ENCODE results near the gene TSPAN6. TPM values are rescaled to one million over a fixed set of nuclear protein-coding genes. Genes with fewer than 3 reads are reported as not detected.

The TSPAN6 gene, protein sequence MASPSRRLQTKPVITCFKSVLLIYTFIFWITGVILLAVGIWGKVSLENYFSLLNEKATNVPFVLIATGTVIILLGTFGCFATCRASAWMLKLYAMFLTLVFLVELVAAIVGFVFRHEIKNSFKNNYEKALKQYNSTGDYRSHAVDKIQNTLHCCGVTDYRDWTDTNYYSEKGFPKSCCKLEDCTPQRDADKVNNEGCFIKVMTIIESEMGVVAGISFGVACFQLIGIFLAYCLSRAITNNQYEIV
- total RNA-seq (1 to 10 TPM in 4 of 5 donors, under 1 TPM in 1; 0.91 to 2.1 (median 1.6) TPM), total RNA-seq (0.75 to 5.1 (median 2.6) reads per million in 29 experiments)
- 1.4 TPM for total RNA-seq (2013)

DNA sequence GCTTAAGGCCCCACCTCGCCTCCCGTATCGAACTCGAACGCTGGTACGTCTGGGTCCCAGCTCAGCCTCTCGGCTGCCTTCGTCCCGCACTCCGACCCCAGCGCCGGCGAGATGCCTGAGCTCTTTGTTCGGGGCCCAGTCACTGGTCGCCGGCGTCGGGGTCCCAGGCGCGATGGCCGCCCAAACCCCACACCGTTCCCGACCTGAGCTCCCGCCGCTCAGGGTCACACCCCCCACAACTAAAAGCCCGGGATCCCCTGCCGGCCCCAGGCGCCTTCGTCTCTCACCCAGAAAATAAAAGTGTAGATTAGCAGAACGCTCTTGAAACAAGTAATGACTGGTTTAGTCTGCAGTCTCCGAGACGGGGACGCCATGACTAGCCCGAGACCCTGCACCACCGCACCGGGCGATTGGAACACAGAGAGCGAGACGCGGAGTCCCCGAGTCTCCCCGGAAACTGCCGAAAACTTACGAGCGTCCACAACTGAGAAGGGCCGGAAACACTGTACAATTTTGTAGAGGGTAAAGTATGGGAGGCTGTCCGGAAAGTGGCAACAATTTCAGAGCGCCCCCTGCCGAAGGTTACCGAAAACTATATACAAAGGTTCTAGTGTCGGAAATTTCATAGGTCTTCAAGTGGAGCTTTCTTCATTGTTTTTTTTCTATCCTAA is at the start of gene TSPAN6:
TSPAN6 (minus strand) TSS at position 486 of the 671 bp plus-strand sequence; CDS start at position 374, 112 bp downstream.
- Histone ChIP-seq H3K27ac (ENCODE audit: low read length) (no peak within 1 kb of the TSS), H3K36me3 (ENCODE audit: control insufficient read depth in 2 of 2, extremely low read depth in 1 of 2, insufficient read depth in 1 of 2, low read length in 1 of 2) (no peaks in the 10 kb centered on the region), H3K27me3 (replicated peaks in 1 of 2; ENCODE audit: control insufficient read depth in 2 of 2, extremely low read depth in 1 of 2, insufficient read depth in 2 of 2, low read length in 1 of 2) (peaks cover 4 to 7% of the 10 kb centered on the region in 2 experiments), H3K9me3 (no peaks in the 10 kb centered on the region), H3K4me3 (ENCODE audit: control insufficient read depth in 1 of 2, extremely low read depth in 1 of 2, low read length in 1 of 2) (peak within 1 kb of the TSS; percentile 26 to 51), H3K4me1 (ENCODE audit: control insufficient read depth in 1 of 2, extremely low read depth in 1 of 2, insufficient read depth in 2 of 2, low read length in 2 of 2) (peaks cover 0 to 3% of the 10 kb centered on the region in 2 experiments)
- Mint-ChIP-seq H3K36me3 (no peaks in the 10 kb centered on the region), H3K4me3 (peak within 1 kb of the TSS; percentile 86 to 95 (median 90)), H3K9me3 (no peaks in the 10 kb centered on the region), H3K27me3 (peaks cover 17 to 22% of the 10 kb centered on the region in 2 donors), H3K4me1 (peaks cover 10 to 22% (median 12%) of the 10 kb centered on the region in 3 donors), H3K27ac (peak within 1 kb of the TSS; percentile 84 to 94)
- ChIA-PET POLR2A (interaction anchor here in 1 of 2 donors (0.6 kb wide), 1 partner anchor 693 kb away, joined by 3 read pairs; no protein-coding TSS in a partner anchor), CTCF (interaction anchor here (0.5 to 1.1 kb wide), 5 partner anchors 12 to 124 kb away, joined by 3 to 6 read pairs (median 4); no protein-coding TSS in a partner anchor)
- peak; percentile 98 to 100 (median 98) for ATAC-seq (replicated peaks in 1 of 4)
- DNase-seq: peak; percentile 52 to 81 (median 68)
- 32% methylated on average over 13 of the region's 51 CpGs for WGBS (ENCODE audit: insufficient coverage)

- Mint-ChIP-seq H3K9me3 (no peaks in the 10 kb centered on the region), H3K36me3 (no peaks in the 10 kb centered on the region), H3K27ac (no peak overlapping the region), H3K4me1 (peaks cover 0 to 13% (median 2%) of the 10 kb centered on the region in 3 donors), H3K4me3 (no peak overlapping the region), H3K27me3 (peaks cover 0 to 11% of the 10 kb centered on the region in 2 donors)
- peaks cover 0 to 2% of the 10 kb centered on the region in 2 experiments for H3K27me3 ChIP-seq (replicated peaks in 1 of 2; ENCODE audit: control insufficient read depth in 2 of 2, extremely low read depth in 1 of 2, insufficient read depth in 2 of 2, low read length in 1 of 2)
- ChIA-PET CTCF (interaction anchor here (1.6 to 3.8 kb wide), 2 partner anchors 82 kb away, joined by 7 to 15 read pairs; no protein-coding TSS in a partner anchor), POLR2A (no interaction called here)
- no peak for DNase-seq
- H3K9me3 ChIP-seq: no peaks in the 10 kb centered on the region
- no peak overlapping the region for H3K4me3 ChIP-seq (ENCODE audit: control insufficient read depth in 1 of 2, extremely low read depth in 1 of 2, low read length in 1 of 2)
- ATAC-seq (replicated peaks in 1 of 4): no peak
- no peak overlapping the region for H3K27ac ChIP-seq (ENCODE audit: low read length)
- WGBS (ENCODE audit: insufficient coverage): no CpG with 5 or more reads among the region's 1 CpG
- H3K36me3 ChIP-seq (ENCODE audit: control insufficient read depth in 2 of 2, extremely low read depth in 1 of 2, insufficient read depth in 1 of 2, low read length in 1 of 2): no peaks in the 10 kb centered on the region
- no peaks in the 10 kb centered on the region for H3K4me1 ChIP-seq (ENCODE audit: control insufficient read depth in 1 of 2, extremely low read depth in 1 of 2, insufficient read depth in 2 of 2, low read length in 2 of 2)
These were observed 49.3 kb upstream of the TSPAN6 start for GRCh38 chrX:100685997-100686305.

GRCh38 chrX:100685284-100685996 is 48.8 kb upstream of the TSPAN6 start:
- H3K9me3 Mint-ChIP-seq: no peaks in the 10 kb centered on the region
- H3K9me3 ChIP-seq: no peaks in the 10 kb centered on the region
- peaks cover 0 to 2% of the 10 kb centered on the region in 2 experiments for H3K27me3 ChIP-seq (replicated peaks in 1 of 2; ENCODE audit: control insufficient read depth in 2 of 2, extremely low read depth in 1 of 2, insufficient read depth in 2 of 2, low read length in 1 of 2)
- peaks cover 0 to 13% (median 2%) of the 10 kb centered on the region in 3 donors for H3K4me1 Mint-ChIP-seq
- H3K27ac Mint-ChIP-seq: no peak overlapping the region
- CTCF ChIA-PET: interaction anchor here (0.5 to 3.8 kb wide), 6 partner anchors 14 to 1808 kb away, joined by 4 to 15 read pairs (median 5); no protein-coding TSS in a partner anchor
- no peaks in the 10 kb centered on the region for H3K4me1 ChIP-seq (ENCODE audit: control insufficient read depth in 1 of 2, extremely low read depth in 1 of 2, insufficient read depth in 2 of 2, low read length in 2 of 2)
- H3K36me3 Mint-ChIP-seq: no peaks in the 10 kb centered on the region
- no peaks in the 10 kb centered on the region for H3K36me3 ChIP-seq (ENCODE audit: control insufficient read depth in 2 of 2, extremely low read depth in 1 of 2, insufficient read depth in 1 of 2, low read length in 1 of 2)
- 0% methylated on average over 1 of the region's 5 CpGs for WGBS (ENCODE audit: insufficient coverage)
- H3K4me3 ChIP-seq (ENCODE audit: control insufficient read depth in 1 of 2, extremely low read depth in 1 of 2, low read length in 1 of 2): no peak overlapping the region
- H3K27me3 Mint-ChIP-seq: peaks cover 0 to 11% of the 10 kb centered on the region in 2 donors
- ATAC-seq (replicated peaks in 1 of 4) (peak in 3 of 4 experiments; percentile 43 to 62 (median 61)), DNase-seq (peak in 33 of 35 experiments; percentile 18 to 71 (median 38))
- H3K27ac ChIP-seq (ENCODE audit: low read length): no peak overlapping the region
- POLR2A ChIA-PET: no interaction called here
- H3K4me3 Mint-ChIP-seq: no peak overlapping the region

GRCh38 chrX:100682939-100683338 is 46.3 kb upstream of the TSPAN6 start:
- Histone ChIP-seq H3K4me1 (ENCODE audit: control insufficient read depth in 1 of 2, extremely low read depth in 1 of 2, insufficient read depth in 2 of 2, low read length in 2 of 2) (no peaks in the 10 kb centered on the region), H3K36me3 (ENCODE audit: control insufficient read depth in 2 of 2, extremely low read depth in 1 of 2, insufficient read depth in 1 of 2, low read length in 1 of 2) (no peaks in the 10 kb centered on the region), H3K4me3 (ENCODE audit: control insufficient read depth in 1 of 2, extremely low read depth in 1 of 2, low read length in 1 of 2) (no peak overlapping the region), H3K27me3 (replicated peaks in 1 of 2; ENCODE audit: control insufficient read depth in 2 of 2, extremely low read depth in 1 of 2, insufficient read depth in 2 of 2, low read length in 1 of 2) (peaks cover 0 to 2% of the 10 kb centered on the region in 2 experiments), H3K9me3 (no peaks in the 10 kb centered on the region), H3K27ac (ENCODE audit: low read length) (no peak overlapping the region)
- POLR2A ChIA-PET: no interaction called here
- H3K27ac Mint-ChIP-seq: no peak overlapping the region
- no peaks in the 10 kb centered on the region for H3K36me3 Mint-ChIP-seq
- peaks cover 0 to 10% of the 10 kb centered on the region in 2 donors for H3K27me3 Mint-ChIP-seq
- H3K4me1 Mint-ChIP-seq: peaks cover 0 to 11% (median 2%) of the 10 kb centered on the region in 3 donors
- ATAC-seq (replicated peaks in 1 of 4): no peak
- no peak for DNase-seq
- CTCF ChIA-PET: interaction anchor here in 1 of 2 donors (0.5 to 1.2 kb wide), 2 partner anchors 8 to 33 kb away, joined by 3 to 4 read pairs; no protein-coding TSS in a partner anchor
- H3K9me3 Mint-ChIP-seq: no peaks in the 10 kb centered on the region
- WGBS (ENCODE audit: insufficient coverage): no CpG with 5 or more reads among the region's 8 CpGs
- H3K4me3 Mint-ChIP-seq: no peak overlapping the region

DNA sequence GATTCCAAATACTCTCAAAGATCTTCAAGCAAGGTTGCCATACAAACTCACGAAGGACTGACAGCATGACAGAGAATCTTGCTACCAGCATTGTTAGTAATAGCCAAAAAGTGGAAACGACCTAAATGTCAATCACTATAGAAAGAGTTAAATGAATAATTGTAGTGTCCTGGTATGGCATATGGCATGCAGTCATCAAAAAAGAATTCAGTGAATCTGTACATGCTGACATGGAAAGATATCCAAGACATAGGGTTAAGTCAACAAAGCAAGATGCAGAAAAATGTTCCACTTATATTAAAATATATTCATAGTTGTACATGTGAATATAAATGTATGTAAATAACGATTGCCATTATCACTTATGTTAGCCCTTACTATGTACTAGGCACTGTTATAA is 45.0 kb upstream of the TSPAN6 start:
- H3K27me3 Mint-ChIP-seq: peaks cover 0 to 13% of the 10 kb centered on the region in 2 donors
- DNase-seq (no peak), ATAC-seq (replicated peaks in 1 of 4) (no peak)
- ChIA-PET POLR2A (no interaction called here), CTCF (no interaction called here)
- H3K27ac Mint-ChIP-seq: no peak overlapping the region
- H3K9me3 ChIP-seq: no peaks in the 10 kb centered on the region
- H3K9me3 Mint-ChIP-seq: no peaks in the 10 kb centered on the region
- H3K4me1 ChIP-seq (ENCODE audit: control insufficient read depth in 1 of 2, extremely low read depth in 1 of 2, insufficient read depth in 2 of 2, low read length in 2 of 2): no peaks in the 10 kb centered on the region
- H3K36me3 ChIP-seq (ENCODE audit: control insufficient read depth in 2 of 2, extremely low read depth in 1 of 2, insufficient read depth in 1 of 2, low read length in 1 of 2): no peaks in the 10 kb centered on the region
- no peak overlapping the region for H3K27ac ChIP-seq (ENCODE audit: low read length)
- H3K36me3 Mint-ChIP-seq: no peaks in the 10 kb centered on the region
- H3K4me3 Mint-ChIP-seq: no peak overlapping the region
- no peak overlapping the region for H3K4me3 ChIP-seq (ENCODE audit: control insufficient read depth in 1 of 2, extremely low read depth in 1 of 2, low read length in 1 of 2)
- H3K27me3 ChIP-seq (replicated peaks in 1 of 2; ENCODE audit: control insufficient read depth in 2 of 2, extremely low read depth in 1 of 2, insufficient read depth in 2 of 2, low read length in 1 of 2): no peaks in the 10 kb centered on the region
- no peaks in the 10 kb centered on the region for H3K4me1 Mint-ChIP-seq
- WGBS (ENCODE audit: insufficient coverage): no CpG with 5 or more reads among the region's 3 CpGs

GRCh38 chrX:100680756-100681155 is 44.1 kb upstream of the TSPAN6 start:
- Mint-ChIP-seq H3K4me1 (peaks cover 0 to 2% (median 0%) of the 10 kb centered on the region in 3 donors), H3K27me3 (peaks cover 0 to 16% of the 10 kb centered on the region in 2 donors), H3K36me3 (no peaks in the 10 kb centered on the region), H3K9me3 (no peaks in the 10 kb centered on the region), H3K4me3 (no peak overlapping the region), H3K27ac (no peak overlapping the region)
- Histone ChIP-seq H3K27ac (ENCODE audit: low read length) (no peak overlapping the region), H3K36me3 (ENCODE audit: control insufficient read depth in 2 of 2, extremely low read depth in 1 of 2, insufficient read depth in 1 of 2, low read length in 1 of 2) (no peaks in the 10 kb centered on the region), H3K9me3 (no peaks in the 10 kb centered on the region), H3K4me1 (ENCODE audit: control insufficient read depth in 1 of 2, extremely low read depth in 1 of 2, insufficient read depth in 2 of 2, low read length in 2 of 2) (no peaks in the 10 kb centered on the region), H3K27me3 (replicated peaks in 1 of 2; ENCODE audit: control insufficient read depth in 2 of 2, extremely low read depth in 1 of 2, insufficient read depth in 2 of 2, low read length in 1 of 2) (no peaks in the 10 kb centered on the region), H3K4me3 (ENCODE audit: control insufficient read depth in 1 of 2, extremely low read depth in 1 of 2, low read length in 1 of 2) (no peak overlapping the region)
- CTCF ChIA-PET: no interaction called here
- POLR2A ChIA-PET: no interaction called here
- 86% methylated on average over 1 of the region's 2 CpGs for WGBS (ENCODE audit: insufficient coverage)
- DNase-seq: no peak
- no peak for ATAC-seq (replicated peaks in 1 of 4)

Data from T-cell (primary cell).